Activated gamma-delta T cell treated with Interleukin-2 at 50 U/mL for 16 hours (primary cell): ENCODE measurements around the gene COL13A1.

Source experiments
- DNase-seq: peaks from one replicate; pipeline ENCODE4 v3.0.0-alpha.2; 2020

COL13A1 gene

GRCh38 chr10:69893271-69893900 lies 91.7 kb downstream of the COL13A1 start:
- no peak for DNase-seq

- DNase-seq = no peak
These were observed 92.5 kb downstream of the COL13A1 start for GRCh38 chr10:69894156-69894555.

DNA sequence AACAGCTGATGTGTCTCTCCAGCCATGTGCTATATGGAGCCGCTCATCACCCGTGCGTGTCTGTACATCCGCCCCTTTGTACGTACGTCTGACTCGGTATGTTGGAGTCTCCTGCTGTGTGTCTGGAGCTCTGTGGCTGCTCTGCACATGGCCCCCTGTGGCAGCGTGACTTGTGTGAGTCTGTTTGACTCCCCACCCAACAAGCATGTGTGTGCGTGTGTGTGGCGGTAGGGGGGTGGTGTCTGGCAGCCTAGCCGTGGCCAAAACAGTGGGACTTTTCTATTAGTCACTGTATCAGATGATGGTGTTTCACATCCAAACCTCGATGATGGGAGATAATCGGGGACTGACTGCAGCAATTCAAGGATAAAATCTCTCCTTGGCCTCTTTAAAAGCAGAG lies 94.1 kb downstream of the COL13A1 start:
- DNase-seq = no peak

GRCh38 chr10:69896606-69897231 lies 95.0 kb downstream of the COL13A1 start:
- DNase-seq = no peak

DNA sequence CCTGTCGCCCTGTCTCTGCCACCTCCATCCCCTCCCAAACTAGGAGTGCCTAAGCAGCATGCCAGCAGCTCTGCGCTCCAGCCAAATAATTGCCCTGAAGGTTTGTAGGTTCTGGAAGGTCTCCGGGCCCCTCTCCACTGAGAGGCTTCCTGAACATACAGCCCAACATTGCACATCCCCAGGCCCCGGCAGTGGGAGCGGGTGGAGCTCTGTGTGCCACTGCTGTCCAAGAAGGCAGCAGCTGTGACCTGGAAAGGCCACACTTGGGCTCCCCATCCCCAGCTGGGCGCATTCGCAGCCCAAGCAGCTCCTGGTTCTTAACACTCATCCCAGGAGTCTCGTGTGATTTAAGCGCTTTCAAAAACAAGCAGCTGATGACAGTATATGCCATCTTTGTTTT lies 95.7 kb downstream of the COL13A1 start:
- no peak for DNase-seq

- no peak for DNase-seq
These were observed 96.3 kb downstream of the COL13A1 start for GRCh38 chr10:69897999-69898398.

DNA sequence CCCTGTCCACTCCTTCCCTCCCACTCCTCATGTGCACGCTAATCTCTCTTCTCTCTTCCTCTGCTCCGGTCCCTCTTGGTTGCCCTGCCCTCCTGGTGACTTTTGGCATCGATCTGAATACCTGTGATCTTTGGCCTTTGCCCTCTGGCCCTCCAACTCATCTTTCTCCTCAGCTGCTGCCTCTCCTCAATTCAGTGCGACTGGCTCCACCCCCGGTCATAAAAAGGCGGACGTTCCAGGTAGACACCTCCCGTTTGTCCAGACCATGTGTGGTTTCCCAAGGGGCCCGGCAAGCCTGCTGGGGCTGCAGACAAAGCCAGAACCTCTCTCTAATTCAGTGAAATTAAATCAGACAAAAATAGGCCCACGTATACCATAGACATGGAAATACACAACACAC lies 96.8 kb downstream of the COL13A1 start:
- no peak for DNase-seq

DNA sequence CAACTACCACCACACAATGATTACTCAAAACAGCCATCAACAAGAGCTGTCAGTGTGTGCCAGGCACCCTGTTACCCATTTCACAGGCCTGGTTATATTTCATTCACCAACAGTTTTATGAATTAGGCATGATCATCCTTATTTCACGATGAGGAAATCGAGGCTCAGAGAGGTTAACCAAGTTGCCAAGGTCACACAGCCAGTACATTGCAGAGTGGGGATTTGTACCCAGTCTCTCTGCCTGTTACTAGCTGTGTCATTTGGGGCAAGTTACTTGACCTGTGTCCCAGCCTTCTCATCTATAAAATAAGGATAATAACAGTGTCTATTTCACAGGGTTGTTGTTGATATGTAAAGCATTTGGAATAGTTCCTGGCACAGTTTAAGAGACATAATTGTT lies 97.2 kb downstream of the COL13A1 start:
- DNase-seq = no peak

DNA sequence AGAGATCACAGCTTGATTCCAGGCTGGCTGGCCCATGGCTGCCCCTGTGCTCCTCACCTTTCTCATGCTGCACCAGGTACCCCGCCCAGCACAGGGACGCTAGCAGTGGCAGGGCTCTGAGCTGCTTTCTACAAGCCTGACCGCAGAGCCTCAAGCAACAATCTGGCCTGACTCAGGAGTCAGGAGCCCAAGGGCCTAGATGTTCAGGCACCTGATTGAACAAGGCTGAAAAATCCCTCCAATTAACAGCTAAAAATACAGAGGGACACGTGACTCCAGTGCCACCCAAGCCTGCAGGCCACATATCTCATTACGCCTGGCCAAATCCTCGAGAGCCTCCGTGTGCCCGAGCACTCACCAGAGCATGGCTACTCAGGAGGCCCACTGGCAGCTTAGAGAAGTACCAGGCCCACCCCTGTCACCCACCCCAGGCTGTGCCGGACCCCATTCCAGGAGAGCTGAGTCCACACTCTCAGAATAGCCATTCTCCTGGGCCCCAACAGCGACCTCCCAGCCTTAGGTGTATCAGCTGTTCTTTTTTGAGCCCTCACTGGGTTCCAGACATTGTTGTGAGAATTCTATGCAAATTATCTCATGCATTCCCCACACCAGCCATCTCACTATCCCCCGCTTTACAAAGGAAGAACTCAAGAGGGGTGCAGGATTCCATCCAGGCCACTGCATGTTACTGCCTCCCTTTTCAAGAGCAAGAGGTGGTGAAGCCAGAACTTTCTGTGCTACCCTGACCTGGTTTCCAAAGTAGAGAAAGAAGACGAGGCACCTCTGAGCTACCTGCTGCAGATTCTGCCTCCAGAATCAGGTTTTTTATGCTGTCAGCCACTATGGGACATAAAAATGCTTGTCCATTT lies 98.3 kb downstream of the COL13A1 start:
- DNase-seq = no peak

DNA sequence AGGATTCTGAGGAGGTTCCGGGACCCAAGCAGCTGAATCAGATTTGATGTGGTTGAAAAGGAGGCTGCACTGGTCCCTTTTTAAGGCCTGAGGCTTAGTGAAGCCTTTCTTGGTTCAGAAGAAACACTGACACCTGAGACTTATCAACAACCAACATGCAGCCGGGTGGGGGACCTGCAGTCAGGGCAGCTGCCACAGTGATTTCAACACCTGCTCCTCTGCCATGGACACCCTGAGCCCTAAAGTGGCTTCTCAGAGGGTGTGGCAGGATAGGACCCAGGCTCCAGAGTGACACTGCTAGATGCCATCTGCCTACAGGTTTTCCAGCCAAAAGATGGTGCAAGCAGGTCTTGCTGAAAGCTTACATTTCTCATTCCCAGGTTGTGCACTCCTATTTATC lies 99.3 kb downstream of the COL13A1 start:
- no peak for DNase-seq

DNA sequence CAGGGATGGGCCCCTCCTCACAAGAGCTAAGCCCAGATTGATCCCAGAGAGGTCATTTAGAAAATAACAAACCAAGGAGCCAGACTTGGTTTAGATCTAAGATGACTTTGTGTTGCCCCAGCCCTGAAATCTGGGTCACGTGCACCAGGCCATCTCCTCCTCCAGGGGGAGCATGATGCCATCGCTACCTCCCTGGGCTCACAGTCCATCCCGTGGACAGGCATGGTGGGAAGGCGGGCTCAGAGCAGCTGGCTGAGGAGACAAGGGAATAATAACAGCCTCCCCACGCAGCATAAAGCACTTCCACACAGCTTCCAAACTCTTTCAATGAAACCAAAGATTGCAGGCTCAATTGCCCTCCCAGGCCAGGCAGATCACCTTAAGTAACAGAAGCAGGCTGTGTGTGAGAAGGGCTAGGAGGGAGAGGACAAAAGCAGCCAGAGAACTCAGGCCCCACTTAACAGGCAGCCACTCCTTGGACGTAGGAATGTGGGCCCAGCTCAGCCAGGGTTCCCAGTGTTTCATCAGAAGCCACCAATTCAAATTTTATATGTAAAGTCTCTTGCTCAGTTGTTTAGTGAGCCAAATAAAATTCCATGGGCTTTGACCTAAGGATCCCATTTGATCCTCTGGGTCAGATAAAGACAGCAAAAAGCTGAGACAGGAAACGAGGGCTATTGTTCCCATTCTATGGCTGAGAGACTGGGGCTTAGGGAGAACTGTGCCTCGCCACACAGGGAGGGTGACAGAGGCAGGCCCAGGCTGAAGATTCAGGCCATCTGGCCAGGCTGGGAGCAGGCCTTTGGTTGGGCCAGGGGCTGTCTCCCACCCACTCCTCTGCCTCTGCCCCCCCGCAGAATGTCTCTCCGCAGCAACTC lies 100.2 kb downstream of the COL13A1 start:
- DNase-seq = no peak

DNA sequence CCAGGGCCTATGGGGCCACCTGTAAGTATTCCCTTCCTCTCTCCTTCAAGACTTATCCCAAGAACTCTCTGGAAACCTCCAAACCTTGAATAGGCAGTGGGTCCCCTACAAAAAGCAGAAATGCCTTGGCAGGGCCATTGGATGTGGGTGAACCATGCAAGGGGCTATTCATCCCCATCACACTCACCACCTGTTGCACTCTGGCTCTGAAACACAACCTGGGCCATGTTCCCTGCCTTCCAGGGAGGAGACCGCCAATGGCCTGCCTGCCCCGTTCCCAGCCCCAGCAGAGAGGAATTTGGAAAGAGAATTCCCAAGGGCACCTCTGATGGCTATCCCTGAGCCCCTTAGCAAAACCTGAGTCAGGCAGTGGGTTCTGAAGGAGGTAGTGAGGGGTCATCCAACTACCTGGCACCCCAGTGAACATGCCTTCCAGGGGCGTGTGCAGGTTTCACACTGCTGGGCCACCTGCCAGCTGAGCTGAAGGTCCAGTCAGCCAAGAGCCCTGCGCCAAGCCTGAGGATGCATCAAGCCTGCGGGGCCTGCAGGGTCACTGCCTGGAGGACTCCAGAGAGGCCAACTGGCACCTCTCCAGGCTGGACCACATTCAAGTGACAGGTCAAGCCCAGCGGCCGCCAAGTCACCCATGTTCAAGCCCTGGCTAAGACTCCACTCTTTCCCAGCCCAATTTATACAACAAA lies 101.3 kb downstream of the COL13A1 start:
- DNase-seq = no peak

- no peak for DNase-seq
These were observed 102.8 kb downstream of the COL13A1 start for GRCh38 chr10:69904533-69904932.

DNA sequence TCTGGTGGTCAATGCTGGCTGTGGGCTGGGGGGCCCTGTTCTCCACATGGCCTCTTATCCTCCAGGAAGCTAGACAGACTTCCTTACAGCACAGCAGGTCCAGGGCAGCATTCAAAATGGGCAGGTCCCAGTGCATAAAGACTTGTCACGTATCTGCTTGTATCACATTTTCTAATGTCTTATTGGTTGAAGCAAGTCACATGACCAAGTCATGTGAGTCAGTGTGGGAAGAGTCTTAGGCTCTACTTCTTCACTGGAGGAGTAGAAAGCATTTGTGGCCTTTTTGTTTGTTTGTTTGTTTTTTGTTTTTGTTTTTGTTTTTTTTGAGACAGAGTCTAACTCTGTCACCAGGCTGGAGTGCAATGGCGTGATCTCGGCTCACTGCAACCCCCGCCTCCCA lies 104.7 kb downstream of the COL13A1 start:
- DNase-seq = no peak

- no peak for DNase-seq
These were observed 105.8 kb downstream of the COL13A1 start for GRCh38 chr10:69907517-69907916.

- DNase-seq = no peak
These were observed 106.4 kb downstream of the COL13A1 start for GRCh38 chr10:69908124-69908523.

GRCh38 chr10:69910561-69910960 lies 108.9 kb downstream of the COL13A1 start:
- no peak for DNase-seq

DNA sequence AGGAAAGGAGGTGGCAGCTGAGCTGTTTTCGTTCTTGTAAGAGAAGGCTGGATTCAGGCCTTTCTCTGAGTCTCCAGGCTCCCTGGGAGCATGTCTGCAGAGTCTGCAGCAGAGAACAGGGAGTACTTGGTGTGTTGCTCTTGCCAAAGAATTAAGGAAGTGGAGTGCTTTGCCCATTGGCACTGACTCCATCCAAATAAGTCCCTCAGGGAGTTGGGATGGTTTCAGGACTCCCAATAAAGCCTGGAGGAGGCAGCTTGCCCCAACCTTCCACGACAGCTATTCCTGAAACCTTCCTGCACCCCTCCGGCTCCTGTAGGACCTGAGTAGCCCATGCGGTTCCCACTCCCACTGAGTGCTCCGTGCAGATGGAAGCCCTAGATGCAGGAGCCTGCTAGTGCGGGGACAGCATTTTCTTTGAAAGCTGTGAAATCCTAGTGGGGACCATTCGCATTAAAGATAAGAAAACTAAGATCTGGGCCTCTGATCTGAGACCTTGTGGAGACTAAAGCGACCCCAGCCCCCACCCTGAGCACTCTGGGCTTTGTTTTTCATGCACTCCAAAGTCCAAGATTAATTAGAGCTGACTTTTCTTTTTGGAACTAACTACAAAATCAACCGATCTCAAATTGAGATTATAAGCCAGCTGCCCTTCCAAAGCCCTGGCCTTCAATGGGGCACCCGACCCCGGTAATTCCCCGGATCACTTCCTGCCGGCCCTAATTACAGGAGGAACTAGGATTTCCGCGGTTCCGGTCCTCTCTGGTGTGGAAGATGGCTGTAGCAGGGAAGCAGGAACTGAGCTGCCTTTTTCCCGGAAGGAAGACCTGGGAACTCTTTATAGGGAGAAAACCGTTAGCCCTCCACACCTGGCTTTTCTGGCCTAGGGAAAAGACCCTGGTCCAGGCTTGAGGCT lies 110.2 kb downstream of the COL13A1 start:
- no peak for DNase-seq

DNA sequence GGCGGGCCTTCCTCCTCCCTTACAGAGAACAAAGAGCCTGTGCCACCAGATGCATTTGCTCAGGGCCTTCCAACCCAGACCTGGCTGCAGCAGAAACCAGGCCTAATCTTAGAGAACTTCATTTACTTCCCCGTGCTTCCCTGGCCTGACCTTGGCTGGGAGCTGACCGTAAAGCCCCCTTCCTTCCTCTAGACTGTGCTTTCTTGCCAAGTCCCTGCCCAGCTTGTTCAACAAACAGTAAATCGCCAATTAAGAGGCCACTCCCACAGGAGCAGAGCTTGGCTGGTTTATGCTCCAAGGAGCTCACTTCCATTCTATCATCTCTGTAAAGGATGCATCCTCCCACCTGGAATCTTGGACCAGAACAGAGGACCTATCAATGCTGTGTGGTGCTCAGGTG lies 110.9 kb downstream of the COL13A1 start:
- no peak for DNase-seq

DNA sequence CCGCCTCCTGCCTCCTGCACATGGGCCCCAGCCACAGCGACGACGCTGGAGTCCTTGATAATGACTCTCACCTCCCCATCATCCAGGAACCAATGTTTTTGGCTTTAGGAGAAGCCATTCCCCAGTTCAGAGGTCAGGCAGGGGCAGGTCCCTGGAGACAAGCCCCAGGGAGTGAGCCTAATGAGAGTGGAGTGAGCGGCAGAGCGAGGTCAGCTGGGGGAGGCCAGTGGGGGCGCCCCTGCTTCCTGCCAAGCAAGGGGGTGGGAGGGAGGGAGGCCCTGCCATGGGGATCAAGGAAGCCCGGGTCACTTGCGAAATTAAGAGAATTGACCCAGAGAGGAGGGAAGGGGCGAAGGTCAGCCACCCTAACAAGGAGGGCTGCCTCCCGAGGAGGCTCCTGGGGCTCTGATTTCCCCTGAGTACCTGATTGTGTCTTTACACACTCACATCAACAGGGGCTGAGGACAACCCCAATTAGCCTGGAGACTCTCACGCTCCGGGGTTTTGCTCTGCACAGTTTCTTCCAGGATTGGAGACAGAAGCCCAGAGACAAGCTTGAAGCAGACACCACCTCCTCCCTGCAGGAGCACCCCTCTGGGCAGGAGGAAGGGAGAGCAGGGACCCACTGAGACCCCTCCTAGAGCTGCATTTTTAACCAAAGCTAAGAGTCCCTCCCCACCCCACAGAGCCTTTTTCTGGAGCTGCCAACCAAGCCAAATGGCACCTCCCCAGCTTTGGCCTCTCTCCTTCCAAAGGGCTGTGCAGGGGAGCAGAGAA lies 112.1 kb downstream of the COL13A1 start:
- no peak for DNase-seq
